HG02571 (cell line): Measurements from ENCODE around the gene DNM3.
"Not testable (repeated sequence)": the region's sequence is repeated elsewhere in the genome, so short reads cannot be mapped to it uniquely, and the experiment has no call there.

Experiments
- ATAC-seq: cut with Tn5 transposase; IDR thresholded peaks from one replicate; pipeline ENCODE4 v1.9.1; 2021; ENCODE audit warnings: mild to moderate bottlenecking, moderate library complexity; ENCODE audit not compliant: unreplicated experiment

DNM3 gene

DNA sequence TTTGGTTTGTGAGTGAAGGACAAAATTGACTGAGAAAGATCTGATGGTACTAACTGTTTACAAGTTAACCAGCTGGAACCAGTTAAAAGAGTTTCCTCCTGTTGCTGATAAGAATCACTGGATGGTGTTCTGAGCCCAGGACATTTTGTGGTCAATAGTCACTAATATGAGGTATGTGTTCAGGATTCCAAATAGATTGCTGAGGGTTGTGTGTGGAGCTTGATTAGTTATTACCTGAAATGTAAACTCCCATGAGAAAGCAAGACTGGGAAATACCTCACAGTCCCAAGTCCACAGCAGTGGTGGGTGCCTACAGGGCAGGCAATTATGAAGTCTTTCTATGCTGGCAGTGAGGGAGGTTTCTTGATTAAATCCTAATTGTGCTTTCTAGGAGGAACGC is 164.6 kb downstream of the DNM3 start:
- no peak for ATAC-seq

DNA sequence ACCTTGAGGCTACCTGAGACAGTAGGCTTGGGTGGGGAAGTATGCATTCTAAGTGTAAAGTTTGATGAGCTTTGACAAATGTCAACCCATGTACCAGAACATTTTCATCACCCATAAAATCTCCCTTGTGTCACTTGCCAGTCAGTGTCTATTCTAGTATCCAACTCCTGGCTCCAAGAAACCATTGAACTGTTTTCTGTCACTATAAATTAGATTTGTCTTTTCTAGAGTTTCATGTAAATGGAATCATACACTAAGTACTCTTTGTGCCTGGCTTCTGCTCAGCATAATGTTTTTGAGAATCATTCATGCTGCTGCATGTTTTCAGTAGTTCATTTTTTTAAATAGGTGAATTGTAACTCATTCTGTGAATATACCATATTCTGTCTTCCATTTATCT is 165.4 kb downstream of the DNM3 start:
- ATAC-seq = no peak

DNA sequence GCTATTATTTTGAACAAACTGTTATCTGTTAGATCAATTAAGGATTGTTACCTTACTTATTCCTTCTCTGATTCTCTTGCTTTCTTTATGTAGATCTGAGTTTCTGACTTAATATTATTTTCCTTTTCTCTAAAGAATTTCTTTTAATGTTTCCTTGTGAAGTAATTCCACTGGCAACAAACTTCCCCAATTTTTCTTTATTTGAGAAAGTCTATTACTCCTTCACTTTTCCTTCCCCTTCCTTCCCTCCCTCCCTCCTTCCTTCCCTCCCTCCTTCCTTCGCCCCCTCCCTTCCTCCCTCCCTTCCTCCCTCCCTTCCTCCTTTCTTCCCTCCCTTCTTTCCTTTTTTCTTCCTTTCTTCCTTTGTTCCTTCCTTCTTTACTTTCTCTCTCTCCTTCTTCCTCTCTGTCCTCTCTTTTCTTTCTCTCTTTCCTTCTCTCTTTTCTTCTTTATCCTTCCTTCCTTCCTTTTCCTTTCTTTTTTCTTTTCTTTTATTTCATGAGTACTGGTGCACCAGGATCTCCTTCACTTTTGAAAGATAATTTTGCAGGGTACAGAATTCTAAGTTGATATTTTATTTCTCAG is 177.5 kb downstream of the DNM3 start:
- no peak for ATAC-seq

DNA sequence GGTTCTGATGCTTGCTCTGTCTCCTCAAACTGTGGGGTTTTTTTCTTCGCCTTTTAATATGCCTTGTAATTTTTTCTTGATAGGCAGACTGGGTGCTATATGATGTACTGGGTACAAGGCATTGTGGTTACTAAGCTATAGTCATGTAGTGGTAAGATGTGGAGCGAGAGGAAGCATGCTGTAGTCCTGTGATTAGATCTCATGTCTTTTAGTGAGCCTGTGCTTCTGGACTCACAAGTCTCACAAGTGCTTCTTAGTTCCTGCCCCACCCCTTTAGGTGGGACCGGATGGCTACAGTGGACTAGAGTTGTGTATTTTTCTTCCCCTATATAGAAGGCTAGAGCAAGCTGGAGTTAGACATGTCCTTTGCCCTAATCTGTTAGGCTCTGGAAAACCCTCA is 178.7 kb downstream of the DNM3 start:
- ATAC-seq = no peak

DNA sequence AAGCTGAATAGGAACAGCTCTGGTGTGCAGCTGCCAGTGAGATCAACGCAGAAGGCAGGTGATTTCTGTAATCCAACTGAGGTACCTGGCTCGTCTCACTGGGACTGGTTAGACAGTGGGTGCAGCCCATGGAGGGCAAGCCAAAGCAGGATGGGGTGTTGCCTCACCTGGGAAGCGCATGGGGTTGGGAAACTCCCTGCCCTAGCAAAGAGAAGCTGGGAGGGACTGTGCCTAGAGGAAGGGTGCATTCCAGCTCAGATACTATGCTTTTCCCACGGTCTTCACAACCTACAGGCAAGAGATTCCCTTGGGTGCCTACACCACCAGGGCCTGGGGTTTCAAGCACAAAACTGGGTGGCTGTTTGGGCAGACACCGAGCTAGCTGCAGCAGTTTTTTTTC is 183.2 kb downstream of the DNM3 start:
- ATAC-seq = no peak

DNA sequence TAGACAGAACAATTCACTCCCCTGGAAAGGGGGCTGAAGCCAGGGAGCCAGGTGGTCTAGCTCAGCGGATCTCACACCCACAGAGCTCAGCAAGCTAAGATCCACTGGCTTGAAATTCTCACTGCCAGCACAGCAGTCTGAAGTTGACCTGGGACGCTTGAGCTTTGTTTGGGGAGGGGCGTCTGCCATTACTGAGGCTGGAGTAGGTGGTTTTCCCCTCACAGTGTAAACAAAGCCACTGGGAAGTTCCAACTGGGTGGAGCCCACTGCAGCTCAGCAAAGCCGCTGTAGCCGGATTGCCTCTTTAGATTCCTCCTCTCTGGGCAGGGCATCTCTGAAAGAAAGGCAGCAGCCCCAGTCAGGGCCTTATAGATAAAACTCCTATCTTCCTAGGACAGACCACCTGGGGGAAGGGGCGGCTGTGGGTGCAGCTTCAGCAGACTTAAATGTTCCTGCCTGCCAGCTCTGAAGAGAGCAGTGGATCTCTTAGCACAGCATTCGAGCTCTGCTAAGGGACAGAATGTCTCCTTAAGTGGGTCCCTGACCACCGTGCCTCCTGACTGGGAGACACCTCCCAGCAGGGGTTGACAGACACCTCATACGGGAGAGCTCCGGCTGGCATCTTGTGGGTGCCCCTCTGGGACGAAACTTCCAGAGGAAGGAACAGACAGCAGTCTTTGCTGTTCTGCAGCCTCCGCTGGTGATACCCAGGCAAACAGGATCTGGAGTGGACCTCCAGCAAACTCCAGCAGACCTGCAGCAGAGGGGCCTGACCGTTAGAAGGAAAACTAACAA is 183.8 kb downstream of the DNM3 start:
- ATAC-seq = not testable (repeated sequence)

DNA sequence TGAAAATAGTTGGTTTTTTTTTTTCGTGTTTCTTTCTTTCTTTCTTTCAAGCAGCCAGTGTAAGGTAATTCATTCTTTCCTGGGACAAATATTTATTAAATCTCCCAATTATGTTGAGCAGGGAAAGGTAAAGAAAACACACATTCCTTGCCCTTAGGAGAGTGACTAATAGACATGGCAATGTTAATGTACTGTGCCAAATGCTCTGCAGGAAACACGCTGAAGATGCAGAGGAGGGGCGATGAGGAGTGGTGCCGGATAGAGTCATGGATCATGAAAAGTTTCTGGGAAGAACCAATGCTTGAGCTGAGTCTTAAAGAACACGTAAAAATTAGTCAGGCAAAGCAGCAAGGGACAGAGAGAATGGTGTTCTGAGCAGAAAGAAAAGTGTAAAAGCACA is 199.2 kb downstream of the DNM3 start:
- ATAC-seq = no peak

DNA sequence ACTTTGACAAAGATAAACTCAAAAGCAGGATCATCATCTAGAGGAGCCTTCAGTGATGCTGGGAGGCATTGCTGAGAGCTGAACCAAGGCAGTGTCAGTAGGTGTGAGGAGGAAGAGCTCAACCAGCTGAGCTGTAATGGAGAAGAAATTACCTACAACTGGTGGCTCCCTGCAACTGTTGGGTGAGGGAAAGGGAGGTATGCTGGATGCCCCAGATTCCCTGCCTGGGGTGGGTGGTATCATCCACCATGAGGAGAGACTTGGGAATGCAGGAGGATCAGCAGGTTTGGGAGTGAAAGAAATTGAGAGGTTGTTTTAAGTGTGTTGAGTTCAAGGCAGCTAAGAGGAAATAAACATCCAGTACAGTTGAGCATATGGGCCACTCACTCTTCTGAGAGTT is 199.8 kb downstream of the DNM3 start:
- ATAC-seq = no peak

DNA sequence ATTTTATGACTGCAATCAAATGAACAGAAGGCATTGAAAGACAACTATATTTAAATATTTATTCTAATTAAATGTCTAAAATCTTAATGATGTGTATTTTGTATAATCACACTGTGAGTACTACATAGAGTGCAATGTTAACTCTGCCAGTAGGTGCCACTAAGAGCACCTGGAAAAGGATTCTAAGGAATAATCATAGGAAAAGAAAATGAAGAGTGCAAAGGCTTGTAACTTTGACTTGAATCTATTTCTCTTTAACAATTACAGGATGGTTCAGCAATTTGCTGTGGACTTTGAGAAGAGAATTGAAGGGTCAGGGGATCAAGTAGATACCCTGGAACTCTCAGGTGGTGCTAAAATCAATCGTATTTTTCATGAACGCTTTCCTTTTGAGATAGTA is 200.4 kb downstream of the DNM3 start:
- no peak for ATAC-seq

DNA sequence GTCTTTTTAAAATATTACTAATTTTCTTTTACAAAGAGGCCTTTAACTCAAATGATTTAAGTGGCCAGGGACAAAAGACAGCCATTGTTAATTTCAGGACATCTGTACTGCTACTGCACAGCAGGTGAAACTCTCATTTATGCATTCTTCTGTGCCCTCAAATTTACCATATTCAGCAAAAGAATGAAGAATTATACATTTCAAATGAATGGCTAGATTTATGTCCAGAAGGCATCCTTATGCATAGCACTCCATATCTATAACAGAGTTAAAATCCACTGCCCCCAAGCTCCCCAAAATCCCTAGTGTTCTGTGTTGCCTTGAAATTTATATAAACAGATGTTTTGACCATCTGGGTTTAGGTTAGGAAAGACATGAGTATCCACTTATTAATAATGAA is 202.6 kb downstream of the DNM3 start:
- ATAC-seq = no peak

DNA sequence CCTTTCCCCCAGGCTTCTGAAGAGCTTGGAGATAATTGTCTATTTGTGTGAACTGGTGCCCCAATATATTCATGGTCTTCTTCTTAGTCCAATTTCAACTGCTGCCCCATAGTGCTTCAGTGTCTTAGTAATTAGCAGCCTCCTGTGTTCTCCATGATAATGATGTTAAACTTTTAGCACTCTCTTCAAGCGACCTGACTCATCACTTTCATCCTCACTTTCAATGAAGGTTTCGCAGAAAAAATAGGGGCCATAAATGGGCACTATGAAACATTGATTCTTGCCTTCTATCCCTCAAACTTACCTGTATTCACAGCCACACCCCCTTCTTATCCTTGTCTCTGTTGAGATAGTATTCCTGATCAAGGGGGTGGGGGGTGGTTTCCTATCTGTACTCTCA is 210.6 kb downstream of the DNM3 start:
- ATAC-seq = no peak

DNA sequence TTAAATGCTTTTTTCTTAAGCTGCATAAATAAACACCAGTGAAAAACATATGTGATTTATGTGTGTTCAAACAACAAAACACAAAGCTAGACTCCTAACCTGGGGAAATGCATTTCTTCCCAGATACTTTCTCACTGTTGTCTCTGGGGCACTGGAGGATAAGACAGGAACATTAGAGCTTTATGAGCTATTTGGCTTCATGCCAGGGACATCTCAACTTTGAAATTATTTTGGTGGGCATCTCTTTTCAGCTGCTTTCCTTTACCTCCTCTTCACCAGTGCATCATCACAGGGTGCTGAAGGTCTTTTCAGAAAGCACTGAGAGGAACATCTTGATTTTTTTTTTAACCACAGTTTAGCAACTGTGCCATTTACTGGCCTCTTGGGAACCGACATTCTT is 212.9 kb downstream of the DNM3 start:
- ATAC-seq = no peak

DNA sequence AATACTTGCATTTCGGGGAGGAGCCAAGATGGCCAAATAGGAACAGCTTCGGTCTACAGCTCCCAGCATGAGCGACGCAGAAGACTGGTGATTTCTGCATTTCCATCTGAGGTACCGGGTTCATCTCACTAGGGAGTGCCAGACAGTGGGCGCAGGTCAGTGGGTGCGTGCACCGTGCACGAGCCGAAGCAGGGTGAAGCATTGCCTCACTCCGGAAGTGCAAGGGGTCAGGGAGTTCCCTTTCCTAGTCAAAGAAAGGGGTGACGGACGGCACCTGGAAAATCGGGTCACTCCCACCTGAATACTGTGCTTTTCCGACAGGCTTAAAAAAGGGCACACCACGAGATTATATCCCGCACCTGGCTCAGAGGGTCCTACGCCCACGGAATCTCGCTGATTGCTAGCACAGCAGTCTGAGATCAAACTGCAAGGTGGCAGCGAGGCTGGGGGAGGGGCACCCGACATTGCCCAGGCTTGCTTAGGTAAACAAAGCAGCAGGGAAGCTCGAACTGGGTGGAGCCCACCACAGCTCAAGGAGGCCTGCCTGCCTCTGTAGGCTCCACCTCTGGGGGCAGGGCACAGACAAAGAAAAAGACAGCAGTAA is 214.6 kb downstream of the DNM3 start:
- ATAC-seq = not testable (repeated sequence)

DNA sequence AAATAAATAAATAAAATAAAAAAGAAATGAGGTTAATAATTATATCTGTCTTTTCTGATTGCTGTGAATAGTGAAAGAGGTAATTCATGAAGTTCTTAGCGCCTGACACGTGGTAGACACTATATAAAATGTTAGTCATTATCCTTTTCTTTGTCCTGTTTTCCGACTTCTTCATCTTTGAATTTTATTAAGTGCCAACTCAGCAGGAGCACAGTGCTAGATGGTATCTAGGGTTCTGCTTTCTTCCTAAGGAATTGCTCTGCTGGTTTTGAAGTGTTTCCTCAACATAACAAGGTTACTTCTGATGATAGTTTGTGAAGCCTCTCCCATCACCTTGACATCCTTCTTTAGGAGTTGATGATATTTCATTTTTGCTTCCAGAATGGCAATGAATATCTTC is 227.0 kb downstream of the DNM3 start:
- no peak for ATAC-seq

DNA sequence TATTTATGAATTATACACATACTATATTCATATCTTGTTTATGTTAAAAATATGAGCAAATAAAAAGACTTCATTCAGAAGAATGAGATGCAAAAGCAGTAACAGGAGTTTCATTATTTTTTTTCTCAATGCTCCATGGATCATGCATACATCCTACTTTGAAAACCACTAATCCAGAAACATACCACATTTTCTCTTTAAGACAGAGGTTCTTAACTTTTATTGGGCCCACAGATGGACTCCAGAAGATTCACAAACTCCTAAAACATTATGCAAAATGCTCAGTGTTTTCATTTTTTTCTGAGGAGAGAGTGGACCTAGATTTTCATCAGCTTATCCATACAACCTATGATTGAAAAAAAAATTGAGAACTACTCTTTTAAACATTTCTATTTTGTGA is 227.8 kb downstream of the DNM3 start:
- ATAC-seq = no peak

DNA sequence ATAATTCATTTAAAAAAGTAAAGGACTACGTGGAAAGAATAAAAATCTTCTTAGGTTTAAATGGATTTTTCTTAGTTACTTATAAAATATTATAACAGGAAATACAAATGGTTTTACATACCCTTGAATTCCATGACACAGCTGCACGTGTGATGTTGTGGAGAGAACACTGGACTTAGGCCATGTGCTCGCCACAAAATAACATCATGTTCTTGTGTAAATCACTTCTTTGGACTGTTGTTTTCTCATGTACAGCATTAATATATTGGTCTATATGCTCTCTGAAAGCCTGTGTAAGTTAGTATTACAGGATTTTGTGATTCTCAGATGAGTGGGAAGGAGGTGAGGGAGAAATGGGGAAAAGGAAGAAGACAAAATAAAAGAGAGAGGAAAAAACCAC is 228.2 kb downstream of the DNM3 start:
- no peak for ATAC-seq

DNA sequence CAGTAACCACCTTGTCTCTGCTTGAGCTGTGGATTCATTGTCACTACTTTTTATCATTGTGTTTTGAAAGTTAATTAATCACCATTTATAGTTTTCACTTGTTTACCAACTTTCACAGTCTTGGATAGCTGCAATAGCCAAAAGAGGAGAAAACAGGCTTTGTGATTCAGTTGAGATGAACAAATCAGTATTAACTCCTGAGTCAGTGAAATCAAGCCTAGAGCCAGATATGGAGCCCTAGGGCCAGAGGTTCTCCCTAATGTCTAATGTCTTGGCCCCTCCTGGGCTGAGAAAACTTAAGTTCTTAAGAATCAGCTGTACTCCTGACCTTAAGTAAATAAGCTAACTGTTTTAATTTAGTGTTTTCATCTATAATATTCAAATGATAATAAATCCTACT is 228.8 kb downstream of the DNM3 start:
- ATAC-seq = no peak

DNA sequence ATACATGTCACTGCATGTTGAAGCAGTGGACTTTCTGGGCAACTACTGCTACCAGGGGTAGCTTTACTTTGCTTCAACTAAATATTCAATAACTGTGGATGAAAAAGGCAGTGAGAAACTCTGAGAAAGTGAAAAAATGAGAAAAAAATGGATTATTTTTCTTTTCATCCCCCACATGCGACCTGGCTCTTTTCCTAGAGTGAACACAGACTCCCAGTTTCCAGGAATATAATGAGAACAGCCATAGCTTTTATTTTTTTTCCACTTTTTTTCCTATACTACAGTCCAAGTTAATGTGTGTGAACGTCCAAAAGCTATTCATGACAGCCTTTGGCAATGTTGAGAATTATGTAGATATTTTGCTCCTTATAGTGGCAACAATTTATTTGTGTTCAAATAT is 230.4 kb downstream of the DNM3 start:
- ATAC-seq = no peak

DNA sequence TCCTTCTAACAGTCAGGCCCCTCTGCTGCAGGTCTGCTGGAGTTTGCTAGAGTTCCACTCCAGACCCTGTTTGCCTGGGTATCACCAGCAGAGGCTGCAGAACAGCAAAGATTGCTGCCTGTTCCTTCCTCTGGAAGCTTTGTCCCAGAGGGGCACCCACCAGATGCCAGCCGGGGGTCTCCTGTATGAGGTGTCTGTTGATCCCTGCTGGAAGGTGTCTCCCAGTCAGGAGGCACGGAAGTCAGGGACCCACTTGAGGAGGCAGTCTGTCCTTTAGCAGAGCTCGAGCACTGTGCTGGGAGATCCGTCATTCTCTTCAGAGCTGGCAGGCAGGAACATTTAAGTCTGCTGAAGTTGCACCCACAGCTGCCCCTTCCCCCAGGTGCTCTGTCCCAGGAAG is 238.6 kb downstream of the DNM3 start:
- ATAC-seq = not testable (repeated sequence)

DNA sequence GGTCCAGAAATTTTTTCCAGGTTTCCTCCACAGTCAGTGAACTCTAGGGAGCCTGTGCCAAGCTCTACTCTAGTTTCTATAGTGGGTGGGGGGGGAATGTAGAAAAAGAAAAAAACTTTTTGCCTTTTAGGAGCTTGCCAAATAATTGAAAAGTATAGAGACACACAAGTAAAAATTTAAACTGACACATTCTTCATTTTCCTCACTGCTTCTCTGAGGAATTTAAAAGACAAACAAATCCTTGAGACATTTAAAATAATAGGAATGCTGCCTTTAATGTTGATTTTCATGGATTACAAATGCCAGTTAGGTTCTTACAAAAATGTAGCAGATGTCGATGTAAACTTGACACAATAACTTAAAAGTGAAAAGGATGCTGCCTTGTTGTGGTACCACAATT is 241.9 kb downstream of the DNM3 start:
- no peak for ATAC-seq

DNA sequence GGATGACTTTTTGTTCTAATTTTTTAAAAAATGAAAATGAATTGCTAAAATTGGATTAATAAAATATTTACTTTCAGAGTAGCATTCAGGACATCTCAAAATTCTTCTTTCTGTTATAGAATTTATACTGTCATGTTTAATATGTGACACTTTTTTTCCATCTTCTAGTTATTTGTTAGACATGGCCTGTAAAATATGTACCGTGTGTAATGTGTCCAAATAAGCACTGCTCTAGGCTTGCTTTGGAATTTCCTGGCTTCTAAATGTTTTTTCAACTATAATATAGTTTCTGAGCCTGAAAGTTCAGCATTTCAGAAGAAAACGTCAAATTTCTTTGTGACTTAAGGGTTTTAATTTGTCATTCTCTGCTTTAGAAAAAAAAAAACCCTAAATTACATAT is 243.6 kb downstream of the DNM3 start:
- ATAC-seq = no peak

DNA sequence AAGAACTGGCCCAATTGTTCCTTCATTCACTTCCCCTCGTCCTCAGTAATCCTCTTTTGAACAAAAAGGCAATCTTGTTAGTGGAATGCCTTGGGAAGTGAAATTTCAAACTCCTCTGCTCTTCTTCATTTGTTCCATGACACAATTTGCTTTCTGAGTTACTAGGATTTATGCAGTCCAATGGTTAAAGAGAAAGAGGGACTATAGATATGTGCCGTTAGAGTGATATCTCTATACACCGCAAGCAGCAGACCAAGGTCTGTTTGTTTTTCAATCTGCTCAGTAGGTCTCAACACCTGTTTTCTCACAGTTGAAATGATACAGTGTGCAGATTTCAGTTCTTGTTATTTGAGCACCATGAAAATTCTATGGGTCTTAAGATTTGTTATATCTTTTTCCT is 244.0 kb downstream of the DNM3 start:
- ATAC-seq = no peak

DNA sequence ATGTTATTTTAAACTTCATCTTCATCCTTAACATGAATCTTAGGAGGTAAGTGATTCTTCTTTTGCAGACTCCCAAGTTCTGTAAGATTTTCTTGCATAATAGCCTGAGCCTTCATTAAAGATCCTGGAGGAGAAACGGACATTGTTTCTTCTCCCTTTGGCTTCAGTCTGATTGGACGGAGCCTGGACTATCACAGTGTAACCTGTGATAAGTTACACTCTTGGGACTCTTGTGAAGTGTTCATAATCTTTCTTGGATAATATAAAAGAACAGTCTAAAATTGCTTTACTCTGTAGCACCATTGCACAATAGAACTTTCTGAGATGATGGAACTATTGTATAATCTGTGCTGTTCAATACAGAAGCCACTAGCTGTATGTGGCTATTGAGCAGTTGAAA is 244.8 kb downstream of the DNM3 start:
- no peak for ATAC-seq
